Measurements from ENCODE around the gene TBC1D13.

- TF ChIP-seq NFE2L2 (IDR thresholded peaks at IDR 0.05; ENCODE audit: low read depth, low read length) (no peak), CEBPB (IDR thresholded peaks at IDR 0.05; ENCODE audit: low read depth, low read length) (no peak), CTCF (conservative IDR thresholded peaks at IDR 0.05; ENCODE audit: low read depth, low read length) (no peak), BHLHE40 (IDR thresholded peaks at IDR 0.05; ENCODE audit: low read depth, low read length) (no peak), POLR2A (IDR thresholded peaks at IDR 0.05; ENCODE audit: low read depth, low read length) (no peak)
These were observed 60.8 kb downstream of the TBC1D13 start for GRCh38 chr9:128847803-128848202.

Measured in IMR-90 (cell line).